Lung (tissue), 12 donors: ENCODE measurements around the gene COG4. TPM values are rescaled to one million over a fixed set of nuclear protein-coding genes. Genes with fewer than 3 reads are reported as not detected.

Source experiments
- ATAC-seq: fragments of 200-7000 bp; cut with Tn5 transposase; one replicate; pipeline ENCODE4 v1.9.1; 2020; ENCODE audit warnings: moderate number of reproducible peaks; ENCODE audit not compliant: insufficient read depth, low FRiP score
- DNase-seq, 3 donors: peaks; one replicate each; pipeline ENCODE4 v3.0.0-alpha.2; 2013 to 2017
- H3K27ac ChIP-seq, 2 donors: one replicate each; pipeline ENCODE4 v1.5.1; 2013; ENCODE audit warnings: mild to moderate bottlenecking in 2 of 2, moderate library complexity in 2 of 2, control low read depth in 1 of 2, inconsistent platforms in 1 of 2, low read depth in 1 of 2, low read length in 1 of 2
- H3K27me3 ChIP-seq, 3 donors: one replicate each; pipeline ENCODE4 v1.5.1; 2013; ENCODE audit warnings: low read length in 2 of 3; ENCODE audit not compliant: control insufficient read depth in 3 of 3, insufficient read depth in 3 of 3
- H3K36me3 ChIP-seq, 4 donors: one replicate each; pipeline ENCODE4 v1.5.1; 2013; ENCODE audit warnings: low read length in 4 of 4, mild to moderate bottlenecking in 1 of 4, moderate library complexity in 1 of 4; ENCODE audit not compliant: control insufficient read depth in 4 of 4, insufficient read depth in 4 of 4
- H3K4me1 ChIP-seq, 5 donors: one replicate each; pipeline ENCODE4 v1.5.1; 2013; ENCODE audit warnings: low read length in 5 of 5, mild to moderate bottlenecking in 2 of 5, moderate library complexity in 1 of 5; ENCODE audit not compliant: control insufficient read depth in 5 of 5, insufficient read depth in 5 of 5
- H3K4me3 ChIP-seq: one replicate; pipeline ENCODE4 v1.5.1; 2013; ENCODE audit warnings: mild to moderate bottlenecking, control low read depth, moderate library complexity
- H3K9ac ChIP-seq, 2 donors: one replicate each; pipeline ENCODE4 v1.5.1; 2013; ENCODE audit warnings: low read length in 2 of 2, control low read depth in 1 of 2; ENCODE audit not compliant: insufficient read depth in 1 of 2
- H3K9me3 ChIP-seq, 4 donors: one replicate each; pipeline ENCODE4 v1.5.1; 2013; ENCODE audit warnings: low read length in 3 of 4, mild to moderate bottlenecking in 1 of 4, moderate library complexity in 1 of 4; ENCODE audit not compliant: control insufficient read depth in 4 of 4, insufficient read depth in 3 of 4
- WGBS, 2 donors: extraction: QIAGEN DNeasy Blood & Tissue Kit; methylation state at CpG; one replicate each; pipeline ENCODE4 v1.1.7; 2013; 5-methylcytosine and 5-hydroxymethylcytosine counted together
- polyA plus RNA-seq, 2 donors: library from polyadenylated mRNA; stranded (reverse); fragments of 200-250 nt; gene quantifications; one replicate each; pipeline ENCODE4 v1.2.1, GENCODE V29; 2013
- total RNA-seq, 2 donors: library from RNA; depleted of rRNA in 1 of 2; stranded (reverse); fragments of >200 nt in 1 of 2; gene quantifications; one replicate each; pipeline ENCODE4 v1.2.1, GENCODE V29; 2014 to 2021
- TF ChIP-seq, protein P1 (sequence below): IDR thresholded peaks from 2 replicates; pipeline ENCODE4 v1.5.1; 2012; ENCODE audit warnings: mild to moderate bottlenecking; ENCODE audit errors: control extremely low read depth, extremely low read depth
- donor health status: control.
- donor health status: control.
- donor health status: Bipolar disorder and iron deficiency.
- donor health status: healthy.
- donor health status: DM: yes; HTN: yes; CAD: no.

The COG4 gene
- total and polyA plus RNA-seq, 4 donors = 29.3 to 65.8 (median 39.4) TPM

DNA sequence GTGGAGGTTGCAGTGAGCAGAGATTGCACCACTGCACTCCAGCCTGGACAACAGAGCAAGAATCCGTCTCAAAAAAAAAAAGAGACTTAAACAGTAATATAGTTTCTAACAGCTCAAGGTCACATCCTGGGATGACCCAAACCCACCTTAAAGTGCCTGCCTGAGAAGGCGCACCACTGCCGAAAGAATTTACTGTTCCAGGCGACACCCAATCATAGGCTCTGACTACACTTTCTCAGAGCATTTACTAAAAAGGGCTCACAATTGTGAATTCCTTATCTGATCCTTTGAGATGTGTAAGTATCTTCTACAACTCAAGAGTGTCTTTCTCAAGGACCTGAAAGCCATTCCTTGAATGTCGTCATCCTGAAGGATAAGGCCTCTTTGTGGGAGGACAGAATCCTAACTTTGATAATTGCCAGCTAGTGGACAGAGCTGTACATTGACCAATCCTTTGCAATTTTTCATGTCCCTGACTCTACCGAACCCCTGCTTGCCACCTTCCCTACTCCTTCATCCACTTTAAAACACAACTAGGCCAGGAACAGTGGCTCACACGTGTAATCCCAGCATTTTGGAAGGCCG, 81.9 kb downstream of the COG4 start:
- DNase-seq (no peak), ATAC-seq (no peak)
- Histone ChIP-seq H3K9ac (no peak overlapping the region), H3K27me3 (no peaks in the 10 kb centered on the region), H3K36me3 (peaks cover 0 to 3% (median 0%) of the 10 kb centered on the region in 4 donors), H3K9me3 (no peaks in the 10 kb centered on the region), H3K27ac (no peak overlapping the region), H3K4me1 (peaks cover 3 to 22% (median 8%) of the 10 kb centered on the region in 5 donors), H3K4me3 (no peak overlapping the region)
- TF ChIP-seq, protein P1, sequence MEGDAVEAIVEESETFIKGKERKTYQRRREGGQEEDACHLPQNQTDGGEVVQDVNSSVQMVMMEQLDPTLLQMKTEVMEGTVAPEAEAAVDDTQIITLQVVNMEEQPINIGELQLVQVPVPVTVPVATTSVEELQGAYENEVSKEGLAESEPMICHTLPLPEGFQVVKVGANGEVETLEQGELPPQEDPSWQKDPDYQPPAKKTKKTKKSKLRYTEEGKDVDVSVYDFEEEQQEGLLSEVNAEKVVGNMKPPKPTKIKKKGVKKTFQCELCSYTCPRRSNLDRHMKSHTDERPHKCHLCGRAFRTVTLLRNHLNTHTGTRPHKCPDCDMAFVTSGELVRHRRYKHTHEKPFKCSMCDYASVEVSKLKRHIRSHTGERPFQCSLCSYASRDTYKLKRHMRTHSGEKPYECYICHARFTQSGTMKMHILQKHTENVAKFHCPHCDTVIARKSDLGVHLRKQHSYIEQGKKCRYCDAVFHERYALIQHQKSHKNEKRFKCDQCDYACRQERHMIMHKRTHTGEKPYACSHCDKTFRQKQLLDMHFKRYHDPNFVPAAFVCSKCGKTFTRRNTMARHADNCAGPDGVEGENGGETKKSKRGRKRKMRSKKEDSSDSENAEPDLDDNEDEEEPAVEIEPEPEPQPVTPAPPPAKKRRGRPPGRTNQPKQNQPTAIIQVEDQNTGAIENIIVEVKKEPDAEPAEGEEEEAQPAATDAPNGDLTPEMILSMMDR = no peak
- WGBS, 2 donors = 92 to 95% methylated on average over 8 of the region's 8 CpGs

DNA sequence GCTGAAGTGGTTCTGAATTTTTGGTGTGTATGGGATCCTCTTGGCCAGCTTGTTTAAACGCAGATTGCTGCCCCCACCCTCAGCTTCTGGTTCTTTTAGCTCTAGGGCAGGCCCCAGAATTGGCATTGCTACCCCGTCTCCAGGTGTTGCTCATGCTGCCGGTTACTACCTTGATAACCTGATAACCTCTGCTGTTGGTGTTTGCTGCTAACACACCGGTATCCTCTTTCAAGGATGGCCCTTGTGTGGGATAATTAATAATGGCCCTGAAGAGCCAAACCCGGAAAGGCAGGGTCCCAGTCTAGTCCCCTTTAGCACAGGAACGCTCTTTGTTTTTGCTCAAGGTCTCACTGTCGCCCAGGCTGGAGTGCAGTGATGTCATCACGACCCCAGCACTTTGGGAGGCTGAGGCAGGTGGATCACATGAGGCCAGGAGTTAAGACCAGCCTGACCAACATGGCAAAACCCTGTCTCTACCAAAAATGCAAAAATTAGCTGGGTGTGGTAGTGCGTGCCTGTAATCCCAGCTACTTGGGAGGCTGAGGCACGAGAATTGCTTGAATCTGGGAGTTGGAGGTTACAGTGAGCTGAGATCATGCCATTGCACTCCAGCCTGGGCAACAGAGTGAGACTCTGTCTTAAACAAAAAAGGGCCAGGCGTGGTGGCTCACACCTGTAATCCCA, 83.2 kb downstream of the COG4 start:
- Histone ChIP-seq H3K9me3 (no peaks in the 10 kb centered on the region), H3K36me3 (peaks cover 0 to 3% (median under 1%) of the 10 kb centered on the region in 4 donors), H3K27me3 (no peaks in the 10 kb centered on the region), H3K4me3 (no peak overlapping the region), H3K4me1 (peaks cover 3 to 26% (median 8%) of the 10 kb centered on the region in 5 donors), H3K27ac (no peak overlapping the region), H3K9ac (no peak overlapping the region)
- ATAC-seq = no peak
- TF ChIP-seq, protein P1 = no peak
- WGBS, 2 donors = 77 to 87% methylated on average over 11 of the region's 11 CpGs
- DNase-seq = peak in 1 of 3 donors; percentile 32

DNA sequence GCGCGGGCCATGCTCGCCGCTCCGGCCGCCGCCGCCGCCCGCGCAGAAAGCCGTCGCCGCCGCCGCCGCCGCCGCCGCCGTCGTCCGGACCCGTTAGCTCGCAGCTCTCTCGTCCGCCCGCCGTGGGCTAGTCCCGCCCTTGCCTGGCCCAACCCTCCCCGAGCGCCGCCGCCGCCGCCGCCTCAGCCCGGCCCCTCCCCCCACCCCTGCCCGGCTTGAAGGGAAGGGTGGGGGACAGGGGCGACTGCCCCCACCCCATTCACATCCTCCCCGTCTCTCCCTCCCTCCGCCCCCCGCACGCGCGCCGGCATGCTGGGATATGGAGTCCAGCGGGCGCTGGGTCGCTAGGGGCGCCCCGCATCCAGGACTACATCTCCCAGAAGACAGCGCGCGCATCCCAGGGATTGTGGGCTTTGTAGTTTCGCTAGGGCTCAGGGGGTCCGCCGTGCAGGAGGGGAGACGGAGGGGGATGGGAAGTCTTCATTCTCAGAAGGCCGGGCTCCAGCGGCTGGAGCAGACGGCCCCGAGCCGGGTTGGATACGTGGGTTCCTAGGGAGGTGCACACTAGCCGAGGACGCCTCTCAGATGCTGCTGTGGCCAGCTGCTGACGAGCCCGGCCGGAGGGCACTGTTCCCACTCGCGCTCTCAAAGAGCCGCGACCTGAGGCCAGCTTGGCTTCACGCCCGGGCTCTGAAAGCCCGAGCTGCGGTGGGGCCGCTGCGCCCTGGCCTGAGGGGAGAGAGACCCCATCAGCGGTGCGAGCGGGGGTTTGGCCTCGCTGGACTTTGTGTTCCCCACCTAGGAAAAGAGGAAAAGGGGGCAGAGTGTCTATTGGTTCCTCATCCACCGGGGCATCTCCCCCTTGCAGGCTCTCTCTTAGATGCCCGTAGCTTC, 84.1 kb downstream of the COG4 start, which contains the start of gene ST3GAL2:
Gene ST3GAL2 (minus strand): TSS at position 132 of the 894 bp plus-strand sequence. CDS start 40,570 bp downstream, outside the sequence.
- DNase-seq = peak; percentile 98

More for the DNA sequence above, 84.1 kb downstream of the COG4 start, which contains the start of gene ST3GAL2:
- Histone ChIP-seq H3K9ac (peak within 1 kb of the TSS in 1 of 2 donors; percentile 73), H3K4me3 (peak within 1 kb of the TSS; percentile 79), H3K27ac (peak within 1 kb of the TSS; percentile 68 to 85), H3K9me3 (no peaks in the 10 kb centered on the region), H3K4me1 (peaks cover 8 to 35% (median 13%) of the 10 kb centered on the region in 5 donors), H3K36me3 (peaks cover 0 to 11% (median 6%) of the 10 kb centered on the region in 4 donors), H3K27me3 (no peaks in the 10 kb centered on the region)
- ATAC-seq = peak; percentile 98
- TF ChIP-seq, protein P1 = peak; percentile 7
- WGBS, 2 donors = 0 to 1% methylated on average over 62 to 82 of the region's 86 CpGs
